Endothelial cell of umbilical vein (primary cell): ENCODE measurements around the gene MATR3. TPM values are rescaled to one million over a fixed set of nuclear protein-coding genes. Genes with fewer than 3 reads are reported as not detected.

Experiments used
- BruUV-seq: library from RNA; stranded (reverse); fragments of 400-500 nt; replicated peaks from 2 replicates; lab custom pipeline; 2021; lab: Mats Ljungman, UMichigan
- CTCF ChIA-PET: fragments of 300-600, 350-600 bp; sonication (Branson Sonifier 250); formaldehyde crosslinking; loops from one replicate; lab custom pipeline; 2021; ENCODE audit warnings: antibody characterized with exemption, inconsistent platforms; lab: Charles Lee
- POLR2A ChIA-PET: fragments of 300-600, 350-600 bp; sonication (Branson Sonifier 250); formaldehyde crosslinking; loops from one replicate; lab custom pipeline; 2021; ENCODE audit warnings: antibody characterized with exemption, inconsistent platforms; lab: Charles Lee
- DNase-seq: peaks from one replicate; pipeline ENCODE4 v3.0.0-alpha.2; 2011; ENCODE audit warnings: low read depth, low spot score
- FAIRE-seq: peaks from 2 replicates; lab custom pipeline; 2011; peaks lifted over from hg19 to GRCh38; lab: Jason Lieb, UNC
- H2AFZ ChIP-seq: 2 replicates; pipeline ENCODE4 v1.6.0; 2012; ENCODE audit warnings: low read depth, low read length, control low read depth, inconsistent platforms
- H3K27ac ChIP-seq: 2 replicates; pipeline ENCODE4 v1.5.1; 2011; ENCODE audit warnings: low read depth, mild to moderate bottlenecking, control low read depth, low read length, moderate library complexity; ENCODE audit not compliant: insufficient read depth
- H3K27me3 ChIP-seq, 2 experiments: 2 replicates each; pipeline versions ENCODE4 v1.6.0 to v1.6.1; 2011; ENCODE audit warnings: low read length in 2 of 2, mixed read lengths in 1 of 2; ENCODE audit not compliant: control insufficient read depth in 2 of 2, insufficient read depth in 2 of 2
- H3K36me3 ChIP-seq, 2 experiments: 2 replicates in 1 of 2; 3 replicates in 1 of 2; pipeline ENCODE4 v1.5.1; 2011; ENCODE audit warnings: low read length in 2 of 2, mild to moderate bottlenecking in 1 of 2, moderate library complexity in 1 of 2; ENCODE audit not compliant: control insufficient read depth in 2 of 2, insufficient read depth in 2 of 2; ENCODE audit errors: extremely low read depth in 1 of 2
- H3K4me1 ChIP-seq: 3 replicates; pipeline ENCODE4 v1.5.1; 2011; ENCODE audit warnings: mild to moderate bottlenecking, low read length; ENCODE audit not compliant: control insufficient read depth, insufficient read depth; ENCODE audit errors: extremely low read depth
- H3K4me2 ChIP-seq: 2 replicates; pipeline ENCODE4 v1.6.1; 2011; ENCODE audit warnings: low read length, control low read depth, mixed read lengths; ENCODE audit not compliant: insufficient read depth
- H3K4me3 ChIP-seq, 3 experiments: fragments of 200-600 bp in 1 of 3; sonication (generic), shearing (Covaris generic) in 1 of 3; replicated peaks in 1 of 3; 2 replicates each; pipeline ENCODE4 v1.5.1; 2011 to 2016; ENCODE audit warnings: control low read depth in 3 of 3, low read length in 3 of 3, mild to moderate bottlenecking in 2 of 3, inconsistent platforms in 1 of 3, low read depth in 1 of 3, moderate library complexity in 1 of 3; ENCODE audit not compliant: insufficient read depth in 1 of 3
- H3K79me2 ChIP-seq: 2 replicates; pipeline ENCODE4 v1.6.0; 2012; ENCODE audit warnings: low read length, inconsistent platforms; ENCODE audit not compliant: control insufficient read depth, insufficient read depth
- H3K9ac ChIP-seq: replicated peaks from 2 replicates; pipeline ENCODE3; 2011; ENCODE audit warnings: low read length, control low read depth; ENCODE audit not compliant: insufficient read depth; ENCODE audit errors: extremely low read depth
- H3K9me1 ChIP-seq: replicated peaks from 3 replicates; pipeline ENCODE4 v1.6.0; 2011; ENCODE audit warnings: mild to moderate bottlenecking, low read length; ENCODE audit not compliant: control insufficient read depth, insufficient read depth; ENCODE audit errors: extremely low read depth
- H3K9me3 ChIP-seq: replicated peaks from 2 replicates; pipeline ENCODE4 v1.5.1; 2012; ENCODE audit warnings: low read length, inconsistent platforms; ENCODE audit not compliant: control insufficient read depth, insufficient read depth
- H4K20me1 ChIP-seq: replicated peaks from 2 replicates; pipeline ENCODE3; 2011; ENCODE audit warnings: mild to moderate bottlenecking, low read length; ENCODE audit not compliant: control insufficient read depth, insufficient read depth; ENCODE audit errors: extremely low read depth
- EZH2 ChIP-seq: IDR thresholded peaks from 2 replicates; pipeline ENCODE4 v1.6.1; 2012; ENCODE audit warnings: borderline replicate concordance, low read depth, mild to moderate bottlenecking, moderate library complexity, low read length, inconsistent platforms; ENCODE audit not compliant: severe bottlenecking
- FOS ChIP-seq: IDR thresholded peaks from 2 replicates; pipeline ENCODE4 v1.6.1; 2011; ENCODE audit warnings: mild to moderate bottlenecking, low read length, moderate library complexity, borderline replicate concordance; ENCODE audit not compliant: insufficient read depth
- GATA2 ChIP-seq: IDR thresholded peaks from 2 replicates; pipeline ENCODE4 v1.7.0; 2011; ENCODE audit warnings: low read depth, mild to moderate bottlenecking, moderate library complexity, mixed read lengths, low read length; ENCODE audit not compliant: insufficient read length, insufficient read depth
- JUN ChIP-seq: IDR thresholded peaks from 2 replicates; pipeline ENCODE4 v1.6.1; 2011; ENCODE audit warnings: borderline replicate concordance, low read depth; ENCODE audit not compliant: insufficient read length, insufficient read depth
- MYC ChIP-seq: IDR thresholded peaks from one replicate; pipeline ENCODE4 v1.6.1; 2011; ENCODE audit warnings: mild to moderate bottlenecking, low read depth, low read length
- POLR2A ChIP-seq: IDR thresholded peaks from 2 replicates; pipeline ENCODE4 v1.6.1; 2012; ENCODE audit warnings: low read depth, mild to moderate bottlenecking, control low read depth, low read length
- POLR2AphosphoS5 ChIP-seq: IDR thresholded peaks from 2 replicates; pipeline ENCODE4 v1.6.1; 2012; ENCODE audit warnings: low read depth, mild to moderate bottlenecking, control low read depth, low read length, moderate library complexity; ENCODE audit not compliant: insufficient read depth
- dilution Hi-C: fragments of 300-500 bp; cut with MboI; formaldehyde crosslinking; loops from one replicate; pipeline ENCODE4 v1.15.0; 2019; ENCODE audit warnings: low sequenced_read_pairs; ENCODE audit not compliant: extremely low pct_ligation_motif_present
- intact Hi-C: fragments of 100-400 bp; cut with micrococcal nuclease; formaldehyde crosslinking; loops from one replicate; pipeline ENCODE4 v1.10.0; 2022
- polyA plus RNA-seq, 4 experiments: library from polyadenylated mRNA; depleted of rRNA in 3 of 4; stranded (reverse) in 3 of 4; unstranded in 1 of 4; fragments of >200 nt; gene quantifications; 2 replicates each; pipeline versions ENCODE4 v1.2.1 to v1.2.3, GENCODE V29; 2011 to 2012; ENCODE audit warnings: missing spikeins in 1 of 4
- total RNA-seq: library from RNA; stranded (reverse); gene quantifications from 2 replicates; pipeline ENCODE4 v1.2.3, GENCODE V29; 2021
- TF ChIP-seq, protein P1 (sequence below), 2 donors: IDR thresholded peaks; 1 replicate in 1 of 2; 2 replicates in 1 of 2; pipeline ENCODE4 v1.5.1; 2011; ENCODE audit warnings: low read length in 2 of 2, mild to moderate bottlenecking in 2 of 2, moderate library complexity in 2 of 2, control low read depth in 1 of 2, inconsistent platforms in 1 of 2, low read depth in 1 of 2; ENCODE audit not compliant: insufficient read depth in 1 of 2; ENCODE audit errors: extremely low read depth in 1 of 2
- TF ChIP-seq, protein P2 (sequence below): IDR thresholded peaks from 2 replicates; pipeline ENCODE4 v1.6.1; 2011; ENCODE audit not compliant: insufficient read depth, insufficient read length

Gene MATR3
- total and polyA plus RNA-seq, 2 donors (not counting 3 experiments of a cell fraction or from before 2014, with no cell fraction given): 64.0 to 158 TPM

- CTCF ChIA-PET: interaction anchor here (1.2 kb wide), 1 partner anchor 20 kb away, joined by 5 read pairs; the partner anchor contains the start of gene PAIP2
- dilution Hi-C loops: no loop called here
Observed at GRCh38 chr5:139361835-139362429, 68.4 kb downstream of the MATR3 start.

More at GRCh38 chr5:139361835-139362429, 68.4 kb downstream of the MATR3 start:
- H3K4me3 ChIP-seq: no peak overlapping the region
- H3K9me3 ChIP-seq: no peaks in the 10 kb centered on the region
- no peak overlapping the region for H2AFZ ChIP-seq
- POLR2A ChIA-PET: interaction anchor here (0.6 kb wide), 1 partner anchor 10 kb away, joined by 5 read pairs; no protein-coding TSS in a partner anchor
- no peaks in the 10 kb centered on the region for H3K4me1 ChIP-seq
- no TSS peak for BruUV-seq
- H3K27me3 ChIP-seq: no peaks in the 10 kb centered on the region
- H3K4me2 ChIP-seq: no peak overlapping the region
- FAIRE-seq (no peak), DNase-seq (no peak)
- no peaks in the 10 kb centered on the region for H3K9me1 ChIP-seq
- H3K79me2 ChIP-seq: peaks cover 32% of the 10 kb centered on the region
- intact Hi-C loops: no loop called here
- no peak overlapping the region for H3K9ac ChIP-seq
- peaks cover 9% of the 10 kb centered on the region for H4K20me1 ChIP-seq
- no peak for TF ChIP-seq POLR2A
- TF ChIP-seq FOS: no peak
- TF ChIP-seq, protein P1, sequence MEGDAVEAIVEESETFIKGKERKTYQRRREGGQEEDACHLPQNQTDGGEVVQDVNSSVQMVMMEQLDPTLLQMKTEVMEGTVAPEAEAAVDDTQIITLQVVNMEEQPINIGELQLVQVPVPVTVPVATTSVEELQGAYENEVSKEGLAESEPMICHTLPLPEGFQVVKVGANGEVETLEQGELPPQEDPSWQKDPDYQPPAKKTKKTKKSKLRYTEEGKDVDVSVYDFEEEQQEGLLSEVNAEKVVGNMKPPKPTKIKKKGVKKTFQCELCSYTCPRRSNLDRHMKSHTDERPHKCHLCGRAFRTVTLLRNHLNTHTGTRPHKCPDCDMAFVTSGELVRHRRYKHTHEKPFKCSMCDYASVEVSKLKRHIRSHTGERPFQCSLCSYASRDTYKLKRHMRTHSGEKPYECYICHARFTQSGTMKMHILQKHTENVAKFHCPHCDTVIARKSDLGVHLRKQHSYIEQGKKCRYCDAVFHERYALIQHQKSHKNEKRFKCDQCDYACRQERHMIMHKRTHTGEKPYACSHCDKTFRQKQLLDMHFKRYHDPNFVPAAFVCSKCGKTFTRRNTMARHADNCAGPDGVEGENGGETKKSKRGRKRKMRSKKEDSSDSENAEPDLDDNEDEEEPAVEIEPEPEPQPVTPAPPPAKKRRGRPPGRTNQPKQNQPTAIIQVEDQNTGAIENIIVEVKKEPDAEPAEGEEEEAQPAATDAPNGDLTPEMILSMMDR (IDR thresholded peaks at IDR 0.05; ENCODE audit: extremely low read depth in 1 of 2, insufficient read depth in 1 of 2, low read depth in 1 of 2, low read length in 2 of 2): no peak
- TF ChIP-seq JUN: no peak
- TF ChIP-seq, protein P2, sequence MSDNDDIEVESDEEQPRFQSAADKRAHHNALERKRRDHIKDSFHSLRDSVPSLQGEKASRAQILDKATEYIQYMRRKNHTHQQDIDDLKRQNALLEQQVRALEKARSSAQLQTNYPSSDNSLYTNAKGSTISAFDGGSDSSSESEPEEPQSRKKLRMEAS: no peak
- TF ChIP-seq GATA2: no peak
- TF ChIP-seq MYC: no peak
- TF ChIP-seq POLR2AphosphoS5: no peak
- TF ChIP-seq EZH2: no peak
- no peak overlapping the region for H3K27ac ChIP-seq
- peaks cover 3 to 14% of the 10 kb centered on the region in 2 experiments for H3K36me3 ChIP-seq
